Activated CD4-positive, CD25-positive, alpha-beta regulatory T cell (primary cell): ENCODE measurements around the gene SSTR4.

Experiments used
- DNase-seq, 4 experiments: peaks; one replicate each; lab custom pipeline; 2025; lab: John Stamatoyannopoulos, UW

The SSTR4 gene

DNA sequence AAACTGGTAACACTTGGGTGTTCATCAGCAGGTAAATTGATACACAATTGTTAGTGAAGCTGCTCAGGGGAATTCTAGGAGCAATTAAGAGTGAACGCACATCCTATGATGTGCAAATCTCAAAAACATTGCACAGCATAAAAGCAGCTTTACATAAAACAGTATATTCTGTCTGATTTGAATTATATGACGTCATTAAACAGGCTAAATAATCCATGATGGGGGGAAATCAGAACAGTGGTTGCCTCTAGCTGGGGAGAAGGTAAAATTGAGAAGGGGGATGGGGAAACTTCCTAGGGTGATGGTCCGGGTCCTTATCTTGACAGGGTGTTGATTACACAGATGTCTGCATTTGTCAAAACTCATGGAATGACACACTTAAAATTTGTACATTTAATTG lies 31.7 kb downstream of the SSTR4 start:
- no peak for DNase-seq

GRCh38 chr20:23068283-23068682 lies 33.2 kb downstream of the SSTR4 start:
- DNase-seq, result no peak

- DNase-seq, result no peak
Measured at GRCh38 chr20:23069108-23069507, 34.0 kb downstream of the SSTR4 start.

GRCh38 chr20:23071398-23071797 lies 36.3 kb downstream of the SSTR4 start:
- no peak for DNase-seq

- DNase-seq, result no peak
Measured at GRCh38 chr20:23071996-23072395, 36.9 kb downstream of the SSTR4 start.

- no peak for DNase-seq
Measured at GRCh38 chr20:23072892-23073586, 37.9 kb downstream of the SSTR4 start.

DNA sequence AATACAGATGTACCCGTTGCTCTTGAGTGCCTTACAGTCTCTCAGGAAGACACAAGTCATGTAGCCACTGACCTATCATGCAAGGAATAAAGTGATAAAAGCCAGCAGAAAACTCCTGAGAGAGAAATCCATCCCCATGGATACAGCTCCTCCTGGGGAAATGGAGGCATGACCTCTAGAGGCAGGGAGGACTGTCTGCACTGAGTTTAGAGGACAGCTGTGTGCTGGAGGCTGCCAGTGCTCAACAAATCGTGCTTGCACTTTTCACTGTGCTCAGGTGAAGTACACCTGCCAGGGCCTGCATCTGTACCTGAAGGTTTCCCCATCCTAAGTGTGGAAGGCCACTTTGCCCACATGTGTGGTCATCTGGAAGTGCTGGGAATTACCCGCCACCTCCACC lies 38.9 kb downstream of the SSTR4 start:
- DNase-seq, result no peak

DNA sequence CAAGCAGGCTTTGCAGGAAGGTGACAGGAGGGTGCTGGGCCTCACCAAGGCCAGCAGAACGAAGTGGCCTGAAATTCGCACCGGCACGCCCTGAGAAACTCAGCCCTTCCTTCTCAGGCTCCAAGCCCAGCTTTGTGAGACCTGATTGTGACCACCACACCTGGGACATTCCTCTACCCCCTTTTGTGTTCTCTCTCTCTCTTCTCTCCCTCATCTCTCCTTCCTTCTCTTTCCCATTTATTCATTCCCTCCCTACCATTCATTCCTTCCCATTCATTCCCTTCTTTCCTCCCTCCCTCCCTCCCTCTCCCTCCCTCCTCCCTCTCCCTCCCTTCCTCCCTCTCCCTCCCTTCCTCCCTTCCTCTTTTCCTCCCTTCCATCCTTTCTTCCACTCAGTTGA lies 42.2 kb downstream of the SSTR4 start:
- DNase-seq, result no peak

DNA sequence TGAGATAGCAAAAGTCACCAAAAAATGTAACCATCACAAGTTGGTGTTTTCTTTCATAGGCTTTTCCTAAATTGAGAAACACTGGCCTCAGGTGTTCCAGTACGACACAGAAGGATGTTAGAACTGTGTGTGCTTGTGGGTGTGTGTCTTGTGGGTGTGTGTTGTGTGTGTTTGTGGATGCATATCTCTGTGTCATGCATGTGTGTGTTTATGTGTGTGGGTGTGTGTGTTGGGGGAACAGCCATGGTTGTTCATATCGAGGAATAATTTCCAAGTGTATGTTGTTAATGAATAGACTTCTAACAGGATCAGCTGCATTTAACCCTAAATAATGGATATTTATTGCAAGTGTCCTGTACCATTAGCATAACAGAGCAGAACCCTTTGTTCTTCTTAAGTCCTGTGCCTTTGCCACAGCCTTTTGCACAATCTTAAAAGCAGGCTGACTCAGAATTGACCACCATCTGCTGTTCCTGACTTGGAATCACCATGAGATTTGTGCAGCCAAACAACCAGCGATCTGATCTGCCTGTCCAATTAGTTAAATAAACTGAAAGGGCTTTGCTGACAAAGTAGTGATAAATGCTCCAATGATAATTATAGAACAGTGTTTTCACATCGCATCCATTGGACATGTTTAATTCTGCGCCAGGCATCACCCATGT lies 43.4 kb downstream of the SSTR4 start:
- no peak for DNase-seq

- DNase-seq, result no peak
Measured at GRCh38 chr20:23079016-23079351, 43.9 kb downstream of the SSTR4 start.

GRCh38 chr20:23079926-23080325 lies 44.8 kb downstream of the SSTR4 start:
- DNase-seq, result no peak

- DNase-seq, result no peak
Measured at GRCh38 chr20:23080521-23080920, 45.4 kb downstream of the SSTR4 start.

DNA sequence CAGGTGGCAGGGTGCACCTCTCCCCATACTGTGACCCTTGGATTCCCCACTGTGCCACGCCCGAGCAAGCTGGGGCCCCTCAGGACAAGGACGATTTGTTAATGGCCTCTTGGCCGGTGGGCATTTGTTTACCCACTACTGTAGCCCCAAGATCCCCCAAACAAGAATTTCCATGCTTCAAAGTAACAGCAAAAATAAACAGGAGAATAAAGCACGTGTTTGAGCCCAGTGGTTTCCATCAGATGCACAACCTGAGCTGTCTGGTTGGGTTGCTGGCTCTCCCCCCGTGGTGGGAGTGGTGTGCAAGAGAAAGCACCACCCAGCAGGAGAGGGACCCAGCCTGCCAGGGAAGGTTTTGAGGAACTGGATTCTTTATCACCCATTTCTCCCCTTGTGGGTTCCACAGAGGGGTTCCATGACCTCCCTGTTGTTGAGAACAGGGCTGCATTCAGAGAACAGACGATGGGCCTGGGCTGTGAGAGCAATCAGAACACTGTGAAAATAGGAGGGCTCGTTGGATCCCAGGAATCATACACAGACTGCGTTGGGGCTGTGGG lies 46.2 kb downstream of the SSTR4 start:
- no peak for DNase-seq

GRCh38 chr20:23082846-23083552 lies 47.9 kb downstream of the SSTR4 start:
- DNase-seq, result no peak

DNA sequence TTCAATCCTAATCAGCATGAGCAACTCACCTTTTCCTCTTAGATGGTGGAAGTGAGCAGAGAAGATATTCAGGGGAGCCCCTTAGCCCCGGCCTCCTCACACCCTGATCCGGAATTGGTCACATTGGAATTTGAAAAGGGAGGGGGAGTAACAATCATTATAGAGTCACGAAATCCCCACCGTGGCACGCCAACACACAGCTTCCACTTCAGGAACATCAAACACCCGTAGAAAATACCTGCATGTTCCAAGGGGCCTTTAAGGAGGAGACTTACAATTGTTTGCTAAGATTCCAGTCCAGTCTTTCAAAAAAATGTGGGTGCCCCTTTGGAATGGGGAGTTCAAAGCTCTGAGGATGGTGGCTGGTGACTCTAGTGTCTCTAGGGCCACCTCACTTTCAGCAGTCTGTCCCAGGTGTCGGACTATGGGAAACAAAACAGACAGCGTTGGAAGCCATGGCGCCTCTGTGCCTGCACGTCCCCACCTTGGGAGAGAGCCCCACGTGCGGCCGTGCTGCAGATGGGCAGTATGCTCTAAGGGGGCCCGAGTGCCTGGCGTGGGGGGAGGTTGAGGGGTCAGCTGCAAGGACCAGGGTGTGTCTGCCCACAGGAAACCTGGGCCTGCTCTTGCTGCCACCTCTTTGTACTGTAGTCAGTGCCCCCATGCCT lies 48.6 kb downstream of the SSTR4 start:
- no peak for DNase-seq

DNA sequence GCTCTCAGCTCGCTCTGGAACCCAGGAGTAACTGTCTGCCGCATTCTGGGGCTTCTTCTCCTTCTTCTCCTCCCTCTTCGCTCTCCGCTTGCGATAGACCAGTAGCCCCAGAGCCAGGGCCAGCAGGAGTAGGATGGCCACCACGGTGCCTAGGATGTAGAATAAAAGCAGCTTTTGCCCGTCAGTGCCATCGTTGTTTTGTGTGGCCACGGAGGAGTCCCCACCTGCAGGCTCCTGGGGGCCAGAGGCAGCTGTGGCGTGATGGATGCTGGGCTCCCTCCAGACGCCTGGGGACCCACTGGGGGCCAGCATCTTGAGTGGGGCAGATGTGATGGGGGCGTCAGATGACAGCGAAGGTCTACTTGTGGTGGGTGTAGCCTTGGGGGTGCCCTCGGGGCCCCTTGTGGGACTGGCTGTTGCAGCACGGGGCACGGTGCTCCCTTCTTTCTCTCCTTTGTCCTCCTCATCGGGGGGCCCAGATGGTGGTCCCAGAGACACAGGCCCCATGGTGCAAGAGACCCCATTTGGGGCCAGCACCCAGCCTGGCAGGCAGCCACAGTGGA lies 49.3 kb downstream of the SSTR4 start:
- DNase-seq, result no peak

DNA sequence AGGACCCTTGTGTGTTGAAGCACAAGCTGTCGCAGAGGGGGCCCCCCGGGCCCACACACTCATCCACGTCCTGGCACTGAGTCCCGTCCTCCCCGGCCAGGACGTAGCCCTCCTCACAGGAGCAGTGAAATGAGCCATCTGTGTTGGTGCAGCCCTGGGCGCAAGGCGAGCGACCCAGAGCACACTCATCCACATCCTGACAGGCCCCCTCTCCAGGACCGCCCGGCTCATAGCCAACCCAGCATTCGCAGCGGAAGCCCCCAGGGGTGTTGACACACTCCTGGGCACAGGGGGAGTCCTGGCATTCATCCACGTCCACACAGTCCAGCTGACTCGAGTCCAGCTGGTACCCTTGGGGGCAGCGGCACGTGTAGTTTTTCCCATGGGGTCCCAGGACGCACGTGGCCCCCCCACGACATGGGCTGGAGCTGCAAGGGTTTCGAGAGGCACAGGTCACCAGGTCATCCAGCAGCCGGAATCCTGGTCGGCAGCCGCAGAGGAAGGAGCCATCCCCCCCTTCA lies 49.8 kb downstream of the SSTR4 start:
- DNase-seq, result no peak

DNA sequence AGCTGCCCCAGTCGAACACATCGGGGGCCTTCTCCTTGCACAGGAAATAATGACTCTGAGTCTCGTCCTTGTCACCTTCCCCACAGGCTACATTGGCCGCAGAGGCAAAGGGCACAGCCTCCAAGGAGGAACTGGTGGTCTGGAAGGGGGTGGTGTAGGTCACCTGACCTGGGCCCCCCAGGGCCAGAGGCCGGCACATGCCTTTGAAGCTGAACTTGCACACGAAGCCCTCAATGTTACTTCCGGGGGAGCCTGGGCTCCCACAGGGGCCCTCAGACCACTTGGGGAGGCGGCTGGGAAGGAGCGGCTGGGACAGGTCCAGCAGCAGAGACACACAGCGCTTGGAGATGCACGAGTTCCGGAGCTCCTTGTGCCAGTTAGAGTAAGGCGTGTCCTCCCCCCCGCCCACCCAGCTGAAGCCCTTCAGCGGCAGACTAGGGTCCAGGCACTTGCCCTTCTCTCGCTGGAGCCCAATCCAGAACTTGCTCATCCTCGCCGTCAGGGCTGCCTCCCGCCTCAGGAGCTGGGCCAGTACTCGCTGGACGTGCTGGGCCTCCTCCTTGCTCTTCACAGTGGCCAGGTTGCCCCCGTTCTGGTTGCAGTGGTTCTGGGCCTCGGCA lies 50.4 kb downstream of the SSTR4 start:
- DNase-seq, result no peak

DNA sequence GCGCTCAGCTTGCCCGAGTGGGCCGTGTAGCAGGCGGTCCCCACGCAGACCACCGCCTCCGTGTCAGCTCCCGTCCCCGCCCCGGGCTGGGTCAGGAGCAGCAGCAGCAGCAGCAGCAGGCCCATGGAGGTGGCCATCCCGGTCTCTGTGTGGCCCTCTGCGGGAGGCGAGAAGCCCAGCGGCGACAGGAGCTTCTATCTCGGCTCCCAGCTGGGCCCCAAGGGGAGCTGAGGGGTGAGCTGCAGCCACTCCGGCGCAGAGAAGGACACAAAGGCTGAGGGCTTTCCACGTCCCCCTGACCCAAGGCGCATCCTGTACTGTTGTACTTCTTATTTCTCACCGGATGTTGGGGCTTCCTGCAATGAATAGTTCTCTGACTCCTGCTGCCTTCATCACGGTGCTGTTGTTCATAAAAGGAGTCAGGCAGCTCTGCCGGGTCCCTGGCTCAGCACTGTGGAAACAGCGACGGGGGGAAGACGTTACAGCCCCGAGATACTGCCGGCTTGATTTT lies 51.0 kb downstream of the SSTR4 start, which contains the start of gene CD93:
TSS of gene CD93 (minus strand) at position 269 of the 511 bp plus-strand sequence. CDS start at position 137, 132 bp downstream.
- DNase-seq, result no peak

GRCh38 chr20:23086931-23087411 lies 51.9 kb downstream of the SSTR4 start:
- no peak for DNase-seq
